ENCODE measurements around the gene SLC45A3. TPM values are rescaled to one million over a fixed set of nuclear protein-coding genes. Genes with fewer than 3 reads are reported as not detected.

The SLC45A3 gene
- total and polyA plus RNA-seq, 2 of the 8 experiments (the other 6 are each of a cell fraction or from before 2014, with no cell fraction given) = 13.0 to 14.3 TPM

DNA sequence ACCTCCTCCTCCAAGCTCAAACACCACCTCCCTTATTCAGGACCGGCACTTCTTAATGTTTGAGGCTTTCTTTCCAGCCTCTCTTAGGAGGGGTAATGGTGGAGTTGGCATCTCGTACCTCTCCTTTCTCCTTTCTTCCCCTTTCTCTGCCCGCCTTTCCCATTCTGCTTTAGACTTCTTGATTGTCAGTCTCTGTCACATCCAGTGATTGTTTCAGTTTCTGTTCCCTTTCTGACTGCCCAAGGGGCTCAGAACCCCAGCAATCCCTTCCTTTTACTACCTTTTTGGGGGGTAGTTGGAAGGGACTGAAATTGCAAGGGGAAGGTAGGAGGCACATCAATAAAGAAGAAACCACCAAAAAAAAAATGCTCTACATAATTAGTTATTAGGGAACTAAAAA, 54.1 kb downstream of the SLC45A3 start:
- Histone ChIP-seq H3K79me2 (ENCODE audit: control insufficient read depth in 1 of 2, insufficient read depth in 2 of 2, low read length in 2 of 2) (peaks cover 12 to 76% of the 10 kb centered on the region in 2 experiments), H3K4me1 (replicated peaks in 1 of 4; ENCODE audit: control insufficient read depth in 3 of 4, insufficient read depth in 4 of 4, low read length in 3 of 4) (no peaks in the 10 kb centered on the region; a peak in 2 of 7 replicates), H2AK5ac (ENCODE audit: low read depth, low read length) (no peak overlapping the region), H2BK120ac (replicated peaks; ENCODE audit: low read depth, low read length) (no peak overlapping the region), H3K14ac (ENCODE audit: insufficient read length) (no peak overlapping the region), H2BK15ac (ENCODE audit: low read length) (no peak overlapping the region), H2BK5ac (ENCODE audit: low read depth, low read length) (no peak overlapping the region), H3K79me1 (ENCODE audit: low read depth, low read length) (peaks cover 3% of the 10 kb centered on the region; the same call in 1 of the 2 replicates), H3K27ac (ENCODE audit: low read depth, low read length) (no peak overlapping the region), H3K23me2 (ENCODE audit: low read depth, low read length) (no peaks in the 10 kb centered on the region), H3K56ac (replicated peaks; ENCODE audit: insufficient read length, low read depth, low read length) (no peak overlapping the region), H2BK20ac (ENCODE audit: low read length) (no peak overlapping the region), H4K5ac (ENCODE audit: insufficient read length, low read depth, low read length) (no peak overlapping the region), H2BK12ac (ENCODE audit: low read depth, low read length) (no peak overlapping the region), H4K8ac (ENCODE audit: extremely low read depth, insufficient read depth, low read length) (no peak overlapping the region), H2AFZ (ENCODE audit: low read length) (no peak overlapping the region), H4K20me1 (replicated peaks in 1 of 2; ENCODE audit: control insufficient read depth in 1 of 2, insufficient read depth in 2 of 2, low read length in 2 of 2) (peaks cover 4 to 11% of the 10 kb centered on the region in 2 experiments), H3K4me2 (ENCODE audit: insufficient read depth in 1 of 2, low read depth in 2 of 2, low read length in 2 of 2) (no peak overlapping the region), H3K9ac (replicated peaks in 1 of 4; ENCODE audit: extremely low read depth in 1 of 4, low read depth in 3 of 4, low read length in 3 of 4) (no peak overlapping the region), H4K91ac (replicated peaks; ENCODE audit: insufficient read length, low read length) (no peak overlapping the region), H3K23ac (ENCODE audit: insufficient read length) (no peak overlapping the region), H3K18ac (ENCODE audit: extremely low read depth, low read length) (no peak overlapping the region), H3K4me3 (ENCODE audit: extremely low read depth in 1 of 4, insufficient read depth in 2 of 4, low read depth in 3 of 4, low read length in 4 of 4) (no peak overlapping the region), H3K9me3 (ENCODE audit: insufficient read depth in 2 of 2, low read depth in 1 of 2, low read length in 1 of 2) (no peaks in the 10 kb centered on the region), H3K4ac (replicated peaks; ENCODE audit: insufficient read length, low read depth, low read length) (no peak overlapping the region), H3K27me3 (replicated peaks in 1 of 4; ENCODE audit: control insufficient read depth in 3 of 4, extremely low read depth in 1 of 4, insufficient read depth in 3 of 4, low read length in 3 of 4) (no peaks in the 10 kb centered on the region), H3K36me3 (ENCODE audit: control insufficient read depth in 2 of 4, insufficient read depth in 4 of 4, low read length in 3 of 4) (peaks cover 7 to 19% (median 12%) of the 10 kb centered on the region in 4 experiments; a peak in 7 of 8 replicates)
- WGBS, 2 experiments (ENCODE audit: extremely low coverage in 1 of 2, insufficient coverage in 1 of 2, insufficient read length in 1 of 2, insufficient replicate concordance in 2 of 2, low coverage in 1 of 2, low lambda C conversion rate in 2 of 2, missing lambda C conversion rate in 1 of 2) = 95% methylated on average over 3 of the region's 3 CpGs; no CpG with 5 or more reads in 1 of the 2 experiments
- no peak for FAIRE-seq
- ChIA-PET POLR2A (ENCODE audit: partially characterized antibody) (interaction anchor here (1.1 kb wide), 1 partner anchor 12 kb away, joined by 5 read pairs; no protein-coding TSS in a partner anchor), CTCF (ENCODE audit: partially characterized antibody) (interaction anchor here (0.9 to 1.0 kb wide), 4 partner anchors 9 to 265 kb away, joined by 3 read pairs; no protein-coding TSS in a partner anchor)
- DNase-seq (ENCODE audit: low read depth in 1 of 2, low spot score in 2 of 2) = no peak
- no peak for TF ChIP-seq SIRT6 (IDR thresholded peaks at IDR 0.05; ENCODE audit: low read length)
- TF ChIP-seq ASH2L (IDR thresholded peaks at IDR 0.05; ENCODE audit: low read length) = no peak
- TF ChIP-seq, protein P1, sequence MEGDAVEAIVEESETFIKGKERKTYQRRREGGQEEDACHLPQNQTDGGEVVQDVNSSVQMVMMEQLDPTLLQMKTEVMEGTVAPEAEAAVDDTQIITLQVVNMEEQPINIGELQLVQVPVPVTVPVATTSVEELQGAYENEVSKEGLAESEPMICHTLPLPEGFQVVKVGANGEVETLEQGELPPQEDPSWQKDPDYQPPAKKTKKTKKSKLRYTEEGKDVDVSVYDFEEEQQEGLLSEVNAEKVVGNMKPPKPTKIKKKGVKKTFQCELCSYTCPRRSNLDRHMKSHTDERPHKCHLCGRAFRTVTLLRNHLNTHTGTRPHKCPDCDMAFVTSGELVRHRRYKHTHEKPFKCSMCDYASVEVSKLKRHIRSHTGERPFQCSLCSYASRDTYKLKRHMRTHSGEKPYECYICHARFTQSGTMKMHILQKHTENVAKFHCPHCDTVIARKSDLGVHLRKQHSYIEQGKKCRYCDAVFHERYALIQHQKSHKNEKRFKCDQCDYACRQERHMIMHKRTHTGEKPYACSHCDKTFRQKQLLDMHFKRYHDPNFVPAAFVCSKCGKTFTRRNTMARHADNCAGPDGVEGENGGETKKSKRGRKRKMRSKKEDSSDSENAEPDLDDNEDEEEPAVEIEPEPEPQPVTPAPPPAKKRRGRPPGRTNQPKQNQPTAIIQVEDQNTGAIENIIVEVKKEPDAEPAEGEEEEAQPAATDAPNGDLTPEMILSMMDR (IDR thresholded peaks at IDR 0.05; ENCODE audit: control extremely low read depth in 1 of 3, insufficient read depth in 1 of 3, low read depth in 1 of 3, low read length in 3 of 3) = no peak
- TF ChIP-seq SP4 (IDR thresholded peaks at IDR 0.05; ENCODE audit: low read length) = no peak
- no peak for TF ChIP-seq SUZ12 (IDR thresholded peaks at IDR 0.05; ENCODE audit: low read length)
- no peak for TF ChIP-seq RNF2 (IDR thresholded peaks at IDR 0.05; ENCODE audit: borderline replicate concordance, low read depth, low read length, missing control alignments, poor library complexity, severe bottlenecking)
- no peak for TF ChIP-seq SIX5 (IDR thresholded peaks at IDR 0.05; ENCODE audit: low read depth, low read length)
- no peak for TF ChIP-seq CREB1 (IDR thresholded peaks at IDR 0.05)
- no peak for TF ChIP-seq EGR1 (IDR thresholded peaks at IDR 0.05; ENCODE audit: borderline replicate concordance, low read depth, low read length)
- TF ChIP-seq NANOG (IDR thresholded peaks at IDR 0.05; ENCODE audit: insufficient read depth, low read depth, low read length, poor library complexity, severe bottlenecking) = no peak

Data from H1 (cell line).